Prostate gland (tissue), 2 donors: Measurements from ENCODE around the gene PSMB2.

Source experiments
- POLR2A ChIP-seq: fragments of 450-650 bp; IDR thresholded peaks from one replicate; pipeline ENCODE4 v1.6.1; 2016; ENCODE audit warnings: antibody characterized with exemption, mild to moderate bottlenecking
- POLR2AphosphoS5 ChIP-seq: sonication (generic); formaldehyde crosslinking; IDR thresholded peaks from one replicate; pipeline ENCODE4 v1.6.1; 2017; ENCODE audit warnings: antibody characterized with exemption
- TF ChIP-seq, protein P1 (sequence below), 4 experiments: fragments of 200-600 bp in 2 of 4; fragments of 450-650 bp in 2 of 4; sonication (generic) in 2 of 4; IDR thresholded peaks; 1 replicate in 3 of 4; 2 replicates in 1 of 4; pipeline ENCODE4 v1.5.1; 2016 to 2019; ENCODE audit warnings: antibody characterized with exemption in 4 of 4, mild to moderate bottlenecking in 2 of 4, moderate library complexity in 2 of 4

DNA sequence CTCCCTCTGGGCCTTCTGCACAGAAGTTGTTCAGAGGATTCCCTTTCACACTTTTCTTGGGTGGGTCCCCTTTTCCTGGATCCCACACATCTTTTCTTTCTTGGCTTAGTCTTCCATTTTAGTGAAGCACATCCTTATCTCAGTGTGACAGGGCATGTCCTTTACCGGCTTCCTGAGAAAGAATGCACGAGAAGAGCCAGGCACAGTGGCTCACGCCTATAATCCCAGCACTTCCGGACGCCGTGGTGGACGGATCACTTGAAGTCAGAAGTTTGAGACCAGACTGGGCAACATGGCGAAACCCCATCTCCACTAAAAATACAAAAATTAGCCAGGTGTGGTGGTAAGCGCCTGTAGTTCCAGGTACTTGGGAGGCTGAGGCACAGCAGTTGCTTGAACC, 22.1 kb upstream of the PSMB2 start:
- TF ChIP-seq, protein P1, sequence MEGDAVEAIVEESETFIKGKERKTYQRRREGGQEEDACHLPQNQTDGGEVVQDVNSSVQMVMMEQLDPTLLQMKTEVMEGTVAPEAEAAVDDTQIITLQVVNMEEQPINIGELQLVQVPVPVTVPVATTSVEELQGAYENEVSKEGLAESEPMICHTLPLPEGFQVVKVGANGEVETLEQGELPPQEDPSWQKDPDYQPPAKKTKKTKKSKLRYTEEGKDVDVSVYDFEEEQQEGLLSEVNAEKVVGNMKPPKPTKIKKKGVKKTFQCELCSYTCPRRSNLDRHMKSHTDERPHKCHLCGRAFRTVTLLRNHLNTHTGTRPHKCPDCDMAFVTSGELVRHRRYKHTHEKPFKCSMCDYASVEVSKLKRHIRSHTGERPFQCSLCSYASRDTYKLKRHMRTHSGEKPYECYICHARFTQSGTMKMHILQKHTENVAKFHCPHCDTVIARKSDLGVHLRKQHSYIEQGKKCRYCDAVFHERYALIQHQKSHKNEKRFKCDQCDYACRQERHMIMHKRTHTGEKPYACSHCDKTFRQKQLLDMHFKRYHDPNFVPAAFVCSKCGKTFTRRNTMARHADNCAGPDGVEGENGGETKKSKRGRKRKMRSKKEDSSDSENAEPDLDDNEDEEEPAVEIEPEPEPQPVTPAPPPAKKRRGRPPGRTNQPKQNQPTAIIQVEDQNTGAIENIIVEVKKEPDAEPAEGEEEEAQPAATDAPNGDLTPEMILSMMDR (IDR thresholded peaks at IDR 0.05) = no peak
- TF ChIP-seq POLR2A = no peak
- no peak for TF ChIP-seq POLR2AphosphoS5
